H1 (cell line): ENCODE measurements around the gene DOK3. TPM values are rescaled to one million over a fixed set of nuclear protein-coding genes. Genes with fewer than 3 reads are reported as not detected.
A peak's percentile ranks its signal among the peaks of the same experiment; 100 is the strongest.

Experiments used
- CTCF ChIA-PET: fragments of 300-600 bp; sonication (Branson Sonifier 250); formaldehyde crosslinking; loops from one replicate; lab custom pipeline; 2021; ENCODE audit not compliant: partially characterized antibody; lab: Charles Lee
- POLR2A ChIA-PET: fragments of 300-600 bp; sonication (Branson Sonifier 250); formaldehyde crosslinking; loops from one replicate; lab custom pipeline; 2021; ENCODE audit warnings: inconsistent platforms; ENCODE audit not compliant: partially characterized antibody; lab: Charles Lee
- DNase-seq, 2 experiments: peaks; one replicate each; pipeline versions ENCODE4 v3.0.0 to v3.0.0-alpha.2; 2010 to 2022; ENCODE audit warnings: low spot score in 2 of 2, low read depth in 1 of 2, mixed read lengths in 1 of 2
- FAIRE-seq: peaks from 2 replicates; lab custom pipeline; 2011; peaks lifted over from hg19 to GRCh38; lab: Jason Lieb, UNC
- H2AFZ ChIP-seq: 2 replicates; pipeline ENCODE4 v1.8.1; 2012; ENCODE audit warnings: low read length, inconsistent platforms
- H2AK5ac ChIP-seq: 2 replicates; pipeline ENCODE4 v1.6.1; 2013; ENCODE audit warnings: low read depth, low read length
- H2BK120ac ChIP-seq: replicated peaks from 2 replicates; pipeline ENCODE3; 2013; ENCODE audit warnings: low read depth, low read length, inconsistent platforms
- H2BK12ac ChIP-seq: 2 replicates; pipeline ENCODE4 v1.6.1; 2013; ENCODE audit warnings: low read depth, low read length
- H2BK15ac ChIP-seq: 2 replicates; pipeline ENCODE4 v1.6.1; 2013; ENCODE audit warnings: low read length
- H2BK20ac ChIP-seq: 2 replicates; pipeline ENCODE4 v1.6.1; 2013; ENCODE audit warnings: low read length
- H2BK5ac ChIP-seq: 2 replicates; pipeline ENCODE4 v1.6.1; 2013; ENCODE audit warnings: low read depth, low read length
- H3K14ac ChIP-seq: 2 replicates; pipeline ENCODE4 v1.6.1; 2013; ENCODE audit warnings: inconsistent platforms; ENCODE audit not compliant: insufficient read length
- H3K18ac ChIP-seq: 2 replicates; pipeline ENCODE4 v1.6.1; 2013; ENCODE audit warnings: low read length; ENCODE audit errors: extremely low read depth
- H3K23ac ChIP-seq: 2 replicates; pipeline ENCODE4 v1.6.1; 2013; ENCODE audit warnings: inconsistent platforms; ENCODE audit not compliant: insufficient read length
- H3K23me2 ChIP-seq: 2 replicates; pipeline ENCODE4 v1.6.1; 2013; ENCODE audit warnings: low read depth, low read length
- H3K27ac ChIP-seq: 2 replicates; pipeline ENCODE4 v1.6.1; 2011; ENCODE audit warnings: low read depth, low read length, inconsistent platforms
- H3K27me3 ChIP-seq, 4 experiments: replicated peaks in 1 of 4; 1 replicate in 1 of 4; 2 replicates in 3 of 4; pipeline versions ENCODE4 v1.6.1 to v1.8.1; 2011 to 2013; ENCODE audit warnings: low read length in 3 of 4, mild to moderate bottlenecking in 3 of 4, inconsistent platforms in 2 of 4, mixed read lengths in 2 of 4, moderate library complexity in 1 of 4; ENCODE audit not compliant: control insufficient read depth in 3 of 4, insufficient read depth in 3 of 4; ENCODE audit errors: extremely low read depth in 1 of 4
- H3K36me3 ChIP-seq, 4 experiments: 2 replicates each; pipeline versions ENCODE4 v1.6.1 to v1.8.1; 2011 to 2013; ENCODE audit warnings: mild to moderate bottlenecking in 4 of 4, low read length in 3 of 4, moderate library complexity in 2 of 4, control low read depth in 1 of 4, inconsistent platforms in 1 of 4; ENCODE audit not compliant: insufficient read depth in 4 of 4, control insufficient read depth in 2 of 4
- H3K4ac ChIP-seq: replicated peaks from 2 replicates; pipeline ENCODE3; 2013; ENCODE audit warnings: low read length, low read depth, mixed read lengths, inconsistent platforms; ENCODE audit not compliant: insufficient read length
- H3K4me1 ChIP-seq, 4 experiments: replicated peaks in 1 of 4; 1 replicate in 1 of 4; 2 replicates in 3 of 4; pipeline versions ENCODE4 v1.6.1 to v1.8.1; 2011 to 2013; ENCODE audit warnings: low read length in 3 of 4, inconsistent platforms in 2 of 4, mixed read lengths in 1 of 4; ENCODE audit not compliant: insufficient read depth in 4 of 4, control insufficient read depth in 3 of 4
- H3K4me2 ChIP-seq, 2 experiments: 2 replicates each; pipeline versions ENCODE4 v1.6.1 to v1.8.1; 2011 to 2013; ENCODE audit warnings: low read depth in 2 of 2, low read length in 2 of 2, control low read depth in 1 of 2, inconsistent platforms in 1 of 2, mild to moderate bottlenecking in 1 of 2; ENCODE audit not compliant: insufficient read depth in 1 of 2
- H3K4me3 ChIP-seq, 4 experiments: fragments of 200-600, 300-600 bp in 1 of 4; sonication (generic), shearing (Covaris generic), sonication (Bioruptor Twin) in 1 of 4; 2 replicates each; pipeline versions ENCODE4 v1.5.1 to v1.8.1; 2011 to 2016; ENCODE audit warnings: low read length in 4 of 4, low read depth in 3 of 4, control low read depth in 2 of 4, inconsistent platforms in 2 of 4, mild to moderate bottlenecking in 2 of 4, mixed read lengths in 1 of 4, moderate library complexity in 1 of 4; ENCODE audit not compliant: insufficient read depth in 2 of 4; ENCODE audit errors: extremely low read depth in 1 of 4
- H3K56ac ChIP-seq: replicated peaks from 2 replicates; pipeline ENCODE3; 2013; ENCODE audit warnings: low read depth, mild to moderate bottlenecking, mixed read lengths, low read length, inconsistent platforms; ENCODE audit not compliant: insufficient read length
- H3K79me1 ChIP-seq: 2 replicates; pipeline ENCODE4 v1.6.1; 2013; ENCODE audit warnings: low read depth, low read length, control low read depth
- H3K79me2 ChIP-seq, 2 experiments: 2 replicates each; pipeline versions ENCODE4 v1.6.1 to v1.8.1; 2012 to 2013; ENCODE audit warnings: low read length in 2 of 2, mild to moderate bottlenecking in 2 of 2, inconsistent platforms in 1 of 2; ENCODE audit not compliant: insufficient read depth in 2 of 2, control insufficient read depth in 1 of 2
- H3K9ac ChIP-seq, 4 experiments: replicated peaks in 1 of 4; 1 replicate in 1 of 4; 2 replicates in 3 of 4; pipeline versions ENCODE4 v1.6.1 to v1.8.1; 2011 to 2013; ENCODE audit warnings: low read depth in 3 of 4, low read length in 3 of 4, control low read depth in 2 of 4, mild to moderate bottlenecking in 2 of 4, moderate library complexity in 2 of 4, inconsistent platforms in 1 of 4; ENCODE audit errors: extremely low read depth in 1 of 4
- H3K9me3 ChIP-seq, 2 experiments: 2 replicates each; pipeline versions ENCODE4 v1.6.1 to v1.8.1; 2012 to 2013; ENCODE audit warnings: mild to moderate bottlenecking in 2 of 2, moderate library complexity in 2 of 2, control low read depth in 1 of 2, inconsistent platforms in 1 of 2, low read depth in 1 of 2, low read length in 1 of 2, mixed read lengths in 1 of 2; ENCODE audit not compliant: insufficient read depth in 2 of 2
- H4K20me1 ChIP-seq, 2 experiments: replicated peaks in 1 of 2; 2 replicates each; pipeline versions ENCODE3 to v1.8.1; 2011 to 2013; ENCODE audit warnings: inconsistent platforms in 2 of 2, low read length in 2 of 2, mild to moderate bottlenecking in 1 of 2; ENCODE audit not compliant: insufficient read depth in 2 of 2, control insufficient read depth in 1 of 2
- H4K5ac ChIP-seq: 2 replicates; pipeline ENCODE4 v1.6.1; 2013; ENCODE audit warnings: low read length, low read depth, mixed read lengths, inconsistent platforms; ENCODE audit not compliant: insufficient read length
- H4K8ac ChIP-seq: 2 replicates; pipeline ENCODE4 v1.8.0; 2013; ENCODE audit warnings: mild to moderate bottlenecking, moderate library complexity, low read length, inconsistent platforms; ENCODE audit not compliant: insufficient read depth; ENCODE audit errors: extremely low read depth
- H4K91ac ChIP-seq: replicated peaks from 2 replicates; pipeline ENCODE3; 2013; ENCODE audit warnings: low read length, mixed read lengths, inconsistent platforms; ENCODE audit not compliant: insufficient read length
- HDAC6 ChIP-seq: IDR thresholded peaks from one replicate; pipeline ENCODE4 v1.7.1; 2012; ENCODE audit warnings: low read depth, mild to moderate bottlenecking, inconsistent platforms, low read length, moderate library complexity
- NRF1 ChIP-seq: IDR thresholded peaks from 2 replicates; pipeline ENCODE4 v1.6.1; 2011; ENCODE audit warnings: mild to moderate bottlenecking, low read depth, low read length, improper control_type of control experiment
- RAD21 ChIP-seq, 2 experiments: IDR thresholded peaks in 1 of 2; conservative IDR thresholded peaks in 1 of 2; 2 replicates each; pipeline ENCODE4 v1.6.1; 2011; ENCODE audit warnings: low read depth in 2 of 2, low read length in 2 of 2, improper control_type of control experiment in 1 of 2, inconsistent platforms in 1 of 2, mild to moderate bottlenecking in 1 of 2, moderate library complexity in 1 of 2
- SIX5 ChIP-seq: IDR thresholded peaks from 2 replicates; pipeline ENCODE4 v1.6.1; 2011; ENCODE audit warnings: mild to moderate bottlenecking, low read depth, low read length
- SP2 ChIP-seq: IDR thresholded peaks from 2 replicates; pipeline ENCODE4 v1.6.1; 2012; ENCODE audit warnings: mild to moderate bottlenecking, low read length, inconsistent platforms
- SP4 ChIP-seq: IDR thresholded peaks from 2 replicates; pipeline ENCODE4 v1.6.1; 2012; ENCODE audit warnings: low read length, inconsistent platforms
- TBP ChIP-seq: IDR thresholded peaks from 2 replicates; pipeline ENCODE4 v1.6.1; 2011; ENCODE audit warnings: low read depth, low read length, improper control_type of control experiment
- WGBS, 2 experiments: shearing (Covaris generic) in 1 of 2; methylation state at CpG; one replicate each; pipeline versions ENCODE4 v1.1.6 to v1.1.7; 2013 to 2015; ENCODE audit warnings: low lambda C conversion rate in 2 of 2, mixed read lengths in 2 of 2, inconsistent platforms in 1 of 2, low coverage in 1 of 2, missing lambda C conversion rate in 1 of 2; ENCODE audit not compliant: insufficient replicate concordance in 2 of 2, insufficient coverage in 1 of 2, insufficient read length in 1 of 2; ENCODE audit errors: extremely low coverage in 1 of 2, missing lambda C conversion rate in 1 of 2; 5-methylcytosine and 5-hydroxymethylcytosine counted together
- polyA plus RNA-seq, 7 experiments: library from polyadenylated mRNA; depleted of rRNA in 3 of 7; stranded (reverse) in 5 of 7; unstranded in 2 of 7; fragments of >200 nt in 5 of 7; fragments of 200-250 nt in 2 of 7; gene quantifications; 1 replicate in 5 of 7; 2 replicates in 1 of 7; 4 replicates in 1 of 7; pipeline versions ENCODE4 v1.2.1 to v1.2.3, GENCODE V29; 2011 to 2013; ENCODE audit warnings: missing spikeins in 2 of 7, mixed read lengths in 2 of 7
- total RNA-seq: library from RNA; stranded (reverse); fragmentation: NEBNext Ultra II Directional; extraction: Animal tissue kit (Norgen Biotek cat#: 25700); gene quantifications from 2 replicates; pipeline ENCODE4 v1.2.1, GENCODE V29; 2021
- TF ChIP-seq, protein P1 (sequence below): IDR thresholded peaks from 2 replicates; pipeline ENCODE4 v1.6.1; 2012; ENCODE audit warnings: inconsistent platforms
- TF ChIP-seq, protein P2 (sequence below), 3 experiments: IDR thresholded peaks; 1 replicate in 2 of 3; 2 replicates in 1 of 3; pipeline versions ENCODE4 v1.5.1 to v1.6.1; 2011; ENCODE audit warnings: low read length in 3 of 3, mild to moderate bottlenecking in 3 of 3, inconsistent platforms in 2 of 3, low read depth in 1 of 3, moderate library complexity in 1 of 3; ENCODE audit not compliant: insufficient read depth in 1 of 3; ENCODE audit errors: control extremely low read depth in 1 of 3

DOK3 gene
- total and polyA plus RNA-seq, 2 of the 8 experiments (the other 6 are each of a cell fraction or from before 2014, with no cell fraction given) = 4.2 to 6.4 TPM

DNA sequence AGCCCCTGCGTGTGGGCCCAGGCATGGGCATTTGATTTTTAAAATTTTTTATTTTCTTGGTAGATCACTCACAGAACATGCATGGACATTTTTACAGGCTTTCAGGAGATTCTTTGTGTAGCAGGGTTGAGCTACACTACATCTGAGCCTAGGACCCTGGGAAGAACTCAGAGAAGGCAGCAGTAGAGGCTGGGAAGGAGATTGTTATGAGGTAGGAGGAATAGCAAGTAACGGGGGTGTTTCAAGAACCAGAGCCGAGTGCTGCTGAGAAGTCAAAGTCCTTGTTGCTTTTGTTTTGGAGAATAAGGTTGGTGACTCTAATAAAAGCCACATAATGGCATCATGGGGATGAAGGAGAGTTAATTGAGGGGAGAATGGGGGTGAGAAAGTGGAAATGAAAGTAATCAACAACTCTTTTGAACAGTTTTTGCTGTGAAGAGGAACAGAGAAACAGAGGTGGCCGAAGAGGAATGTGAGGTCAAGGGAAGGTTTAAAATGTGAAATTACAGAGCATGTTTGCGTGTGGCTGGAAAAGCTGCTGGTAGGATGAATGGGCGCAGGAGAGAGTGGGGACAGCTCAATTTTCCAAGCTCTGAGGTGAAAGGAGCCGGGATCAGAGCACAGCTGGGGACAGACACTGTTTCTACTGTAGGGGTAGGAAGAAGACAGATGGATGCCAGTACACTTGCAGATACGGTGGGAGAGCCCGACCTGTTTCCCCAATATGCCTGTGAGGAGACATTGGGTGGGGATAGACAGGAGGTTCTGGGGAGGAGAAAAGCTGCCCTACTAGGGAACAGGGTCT, 7.5 kb downstream of the DOK3 start:
- no peak overlapping the region for H3K27ac ChIP-seq
- CTCF ChIA-PET = interaction anchor here (0.8 to 20.8 kb wide), 31 partner anchors 8 to 391 kb away, joined by 3 to 306 read pairs (median 5); partner anchors contain the start of genes DBN1, DDX41, DOK3 and PFN3
- H2BK5ac ChIP-seq = no peak overlapping the region
- H3K23me2 ChIP-seq = peaks cover 7% of the 10 kb centered on the region
- H3K4me1 ChIP-seq = peaks cover 0 to 9% (median 6%) of the 10 kb centered on the region in 4 experiments; a peak in 5 of 7 replicates
- H3K9ac ChIP-seq = no peak overlapping the region
- H3K27me3 ChIP-seq = peaks cover 2 to 12% (median 11%) of the 10 kb centered on the region in 4 experiments; a peak in 6 of 7 replicates
- H2AFZ ChIP-seq = no peak overlapping the region
- no peak overlapping the region for H3K56ac ChIP-seq
- H3K4me2 ChIP-seq = no peak overlapping the region
- 0 out of 2 replicates have a peak overlapping the region, but pooled peaks have one; percentile 29 for H2BK15ac ChIP-seq
- H3K36me3 ChIP-seq = peaks cover 0 to 8% (median 0%) of the 10 kb centered on the region in 4 experiments; a peak in 1 of 8 replicates
- H2BK120ac ChIP-seq = no peak overlapping the region
- H2BK20ac ChIP-seq = no peak overlapping the region
- H3K18ac ChIP-seq = no peak overlapping the region
- H2AK5ac ChIP-seq = no peak overlapping the region
- H4K8ac ChIP-seq = no peak overlapping the region; the same call in 1 of the 2 replicates
- no peaks in the 10 kb centered on the region for H4K20me1 ChIP-seq
- no peaks in the 10 kb centered on the region for H3K79me1 ChIP-seq
- no peak overlapping the region for H2BK12ac ChIP-seq
- POLR2A ChIA-PET = interaction anchor here (1.0 to 67.5 kb wide), 8 partner anchors 13 to 102 kb away, joined by 3 to 3349 read pairs (median 8); partner anchors contain the start of genes DBN1, DDX41, DOK3 and PDLIM7
- WGBS, 2 experiments = 68% methylated on average over 9 of the region's 9 CpGs; no CpG with 5 or more reads in 1 of the 2 experiments
- no peak overlapping the region for H3K4me3 ChIP-seq
- no peaks in the 10 kb centered on the region for H3K79me2 ChIP-seq
- no peak overlapping the region for H3K23ac ChIP-seq
- no peak overlapping the region for H4K91ac ChIP-seq
- no peaks in the 10 kb centered on the region for H3K9me3 ChIP-seq
- no peak overlapping the region for H3K14ac ChIP-seq
- DNase-seq (no peak), FAIRE-seq (no peak)
- H4K5ac ChIP-seq = no peak overlapping the region
- no peak overlapping the region for H3K4ac ChIP-seq
- TF ChIP-seq RAD21 (IDR thresholded peaks at IDR 0.05 in 1 of 2, conservative IDR thresholded peaks at IDR 0.05 in 1 of 2; ENCODE audit: low read depth in 2 of 2, low read length in 2 of 2) = no peak
- TF ChIP-seq TBP = no peak
- TF ChIP-seq, protein P1, sequence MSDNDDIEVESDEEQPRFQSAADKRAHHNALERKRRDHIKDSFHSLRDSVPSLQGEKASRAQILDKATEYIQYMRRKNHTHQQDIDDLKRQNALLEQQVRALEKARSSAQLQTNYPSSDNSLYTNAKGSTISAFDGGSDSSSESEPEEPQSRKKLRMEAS = no peak
- TF ChIP-seq SP2 = no peak
- TF ChIP-seq SIX5 = no peak
- no peak for TF ChIP-seq SP4
- TF ChIP-seq, protein P2, sequence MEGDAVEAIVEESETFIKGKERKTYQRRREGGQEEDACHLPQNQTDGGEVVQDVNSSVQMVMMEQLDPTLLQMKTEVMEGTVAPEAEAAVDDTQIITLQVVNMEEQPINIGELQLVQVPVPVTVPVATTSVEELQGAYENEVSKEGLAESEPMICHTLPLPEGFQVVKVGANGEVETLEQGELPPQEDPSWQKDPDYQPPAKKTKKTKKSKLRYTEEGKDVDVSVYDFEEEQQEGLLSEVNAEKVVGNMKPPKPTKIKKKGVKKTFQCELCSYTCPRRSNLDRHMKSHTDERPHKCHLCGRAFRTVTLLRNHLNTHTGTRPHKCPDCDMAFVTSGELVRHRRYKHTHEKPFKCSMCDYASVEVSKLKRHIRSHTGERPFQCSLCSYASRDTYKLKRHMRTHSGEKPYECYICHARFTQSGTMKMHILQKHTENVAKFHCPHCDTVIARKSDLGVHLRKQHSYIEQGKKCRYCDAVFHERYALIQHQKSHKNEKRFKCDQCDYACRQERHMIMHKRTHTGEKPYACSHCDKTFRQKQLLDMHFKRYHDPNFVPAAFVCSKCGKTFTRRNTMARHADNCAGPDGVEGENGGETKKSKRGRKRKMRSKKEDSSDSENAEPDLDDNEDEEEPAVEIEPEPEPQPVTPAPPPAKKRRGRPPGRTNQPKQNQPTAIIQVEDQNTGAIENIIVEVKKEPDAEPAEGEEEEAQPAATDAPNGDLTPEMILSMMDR (IDR thresholded peaks at IDR 0.05; ENCODE audit: control extremely low read depth in 1 of 3, insufficient read depth in 1 of 3, low read depth in 1 of 3, low read length in 3 of 3) = no peak
- no peak for TF ChIP-seq HDAC6
- TF ChIP-seq NRF1 = no peak
